K562 (cell line): ENCODE results near the gene CT45A9. TPM values are rescaled to one million over a fixed set of nuclear protein-coding genes. Genes with fewer than 3 reads are reported as not detected.
A peak's percentile ranks its signal among the peaks of the same experiment; 100 is the strongest.
"Not testable (repeated sequence)": the region's sequence is repeated elsewhere in the genome, so short reads cannot be mapped to it uniquely, and the experiment has no call there.

Experiments
- ATAC-seq: fragments of 200-7000 bp; cut with Tn5 transposase; 3 replicates; pipeline ENCODE4 v1.9.1; 2020; ENCODE audit warnings: moderate library complexity
- Bru-seq: library from RNA; stranded (reverse); fragments of 400-500 nt; gene quantifications from one replicate; lab custom pipeline; 2021; lab: Mats Ljungman, UMichigan
- BruChase-seq, 2 experiments: library from RNA; stranded (reverse); fragments of 400-500 nt; gene quantifications; one replicate each; lab custom pipeline; 2021; lab: Mats Ljungman, UMichigan
- BruUV-seq: library from RNA; stranded (reverse); fragments of 400-500 nt; replicated peaks from 2 replicates; lab custom pipeline; 2021; lab: Mats Ljungman, UMichigan
- CTCF ChIA-PET: fragments of 300-600 bp; formaldehyde crosslinking; extraction: SDS; loops from one replicate; lab custom pipeline; 2021; ENCODE audit warnings: low intra/inter-chr PET ratio; lab: Yijun Ruan, JAX
- POLR2A ChIA-PET: fragments of 300-600, 350-650 bp; sonication (Branson Sonifier 250); formaldehyde crosslinking; extraction: SDS; loops from one replicate; lab custom pipeline; 2021; ENCODE audit warnings: antibody characterized with exemption, inconsistent platforms; lab: Yijun Ruan, JAX
- DNase-seq, 4 experiments: peaks; one replicate each; pipeline versions ENCODE4 v3.0.0 to v3.0.0-alpha.2; 2011 to 2018; ENCODE audit warnings: low spot score in 3 of 4, mixed read lengths in 3 of 4; ENCODE audit errors: extremely low read depth in 1 of 4
- FAIRE-seq: peaks from 2 replicates; lab custom pipeline; 2011; peaks lifted over from hg19 to GRCh38; lab: Jason Lieb, UNC
- H2AFZ ChIP-seq: 2 replicates; pipeline ENCODE4 v1.6.0; 2011; ENCODE audit warnings: low read depth, low read length, control low read depth, inconsistent platforms
- H3K27ac ChIP-seq: fragments of 200-600 bp; 3 replicates; pipeline ENCODE4 v1.8.0; 2011; ENCODE audit warnings: low read depth, mild to moderate bottlenecking, control low read depth, inconsistent platforms, low read length, moderate library complexity, mixed read lengths; ENCODE audit errors: extremely low read depth
- H3K27me3 ChIP-seq, 2 experiments: fragments of 300-600 bp in 1 of 2; 2 replicates in 1 of 2; 3 replicates in 1 of 2; pipeline versions ENCODE4 v1.6.0 to v1.8.0; 2011; ENCODE audit warnings: inconsistent platforms in 2 of 2, low read length in 2 of 2, mild to moderate bottlenecking in 1 of 2, mixed read lengths in 1 of 2, moderate library complexity in 1 of 2; ENCODE audit not compliant: control insufficient read depth in 2 of 2, insufficient read depth in 2 of 2
- H3K36me3 ChIP-seq: fragments of 300-600 bp; 3 replicates; pipeline ENCODE4 v1.8.0; 2011; ENCODE audit warnings: mild to moderate bottlenecking, low read length, inconsistent platforms; ENCODE audit not compliant: control insufficient read depth, insufficient read depth
- H3K4me1 ChIP-seq, 2 experiments: fragments of 200-600 bp in 1 of 2; replicated peaks in 1 of 2; 2 replicates in 1 of 2; 3 replicates in 1 of 2; pipeline versions ENCODE4 v1.5.1 to v1.8.0; 2011; ENCODE audit warnings: inconsistent platforms in 2 of 2, low read length in 2 of 2, mild to moderate bottlenecking in 1 of 2, mixed read lengths in 1 of 2, moderate library complexity in 1 of 2; ENCODE audit not compliant: control insufficient read depth in 2 of 2, insufficient read depth in 2 of 2
- H3K4me2 ChIP-seq: 2 replicates; pipeline ENCODE4 v1.6.1; 2011; ENCODE audit warnings: low read length, control low read depth, inconsistent platforms, mixed read lengths; ENCODE audit not compliant: insufficient read depth
- H3K4me3 ChIP-seq: fragments of 200-600 bp; sonication (generic), shearing (Covaris generic); 2 replicates; pipeline ENCODE4 v1.5.1; 2016; ENCODE audit warnings: control low read depth, inconsistent platforms
- H3K79me2 ChIP-seq: fragments of 200-600 bp; 3 replicates; pipeline ENCODE4 v1.8.0; 2011; ENCODE audit warnings: low read length, inconsistent platforms; ENCODE audit not compliant: control insufficient read depth, insufficient read depth
- H3K9ac ChIP-seq, 2 experiments: 2 replicates each; pipeline versions ENCODE4 v1.6.0 to v1.6.1; 2011; ENCODE audit warnings: low read depth in 2 of 2, low read length in 2 of 2, control low read depth in 1 of 2, inconsistent platforms in 1 of 2, mild to moderate bottlenecking in 1 of 2, mixed read lengths in 1 of 2; ENCODE audit not compliant: insufficient read depth in 1 of 2
- H3K9me1 ChIP-seq: one replicate; pipeline ENCODE4 v1.6.0; 2011; ENCODE audit warnings: inconsistent platforms, mild to moderate bottlenecking, low read length, moderate library complexity; ENCODE audit not compliant: control insufficient read depth, insufficient read depth
- H3K9me3 ChIP-seq: replicated peaks from 2 replicates; pipeline ENCODE4 v1.5.1; 2011; ENCODE audit warnings: low read depth, low read length, inconsistent platforms; ENCODE audit not compliant: control insufficient read depth, insufficient read depth
- H4K20me1 ChIP-seq: replicated peaks from 2 replicates; pipeline ENCODE4 v1.6.1; 2011; ENCODE audit warnings: low read length, inconsistent platforms, mixed read lengths; ENCODE audit not compliant: control insufficient read depth, insufficient read depth
- WGBS: fragments of 100-300 bp; shearing (Covaris generic); methylation state at CpG from one replicate; pipeline ENCODE4 v1.1.6; 2016; ENCODE audit warnings: low coverage, mixed read lengths; ENCODE audit not compliant: insufficient coverage; ENCODE audit errors: missing lambda C conversion rate; 5-methylcytosine and 5-hydroxymethylcytosine counted together
- in situ Hi-C: fragments of 300-500 bp; cut with MboI; formaldehyde crosslinking; loops from 4 replicates; pipeline ENCODE4 v1.15.0; 2018; ENCODE audit warnings: inconsistent platforms, mixed read lengths
- intact Hi-C: fragments of 100-400 bp; cut with micrococcal nuclease; formaldehyde crosslinking; loops from 2 replicates; pipeline ENCODE4 v1.14.2; 2022
- long read RNA-seq, 3 experiments: library from polyadenylated mRNA in 2 of 3; library from RNA in 1 of 3; unstranded in 2 of 3; stranded (forward) in 1 of 3; transcript quantifications; one replicate each; pipeline ENCODE4 v2.0.0, GENCODE V29; 2019 to 2022
- polyA minus RNA-seq, 3 experiments: library from RNA; depleted of rRNA, polyadenylated mRNA; stranded (reverse); fragments of >200 nt; gene quantifications; 2 replicates each; pipeline ENCODE4 v1.2.3, GENCODE V29; 2011
- polyA plus RNA-seq, 8 experiments: library from polyadenylated mRNA; depleted of rRNA in 4 of 8; stranded (reverse) in 5 of 8; unstranded in 3 of 8; fragments of >200 nt; fragmentation: Nextera tagmentation in 2 of 8; fragmentation: Illumina TruSeq in 1 of 8; extraction: Ambion mirVana in 2 of 8; extraction: Trizol in 1 of 8; gene quantifications; 2 replicates each; pipeline versions ENCODE4 v1.2.1 to v1.2.3, GENCODE V29; 2011 to 2014; ENCODE audit warnings: inconsistent platforms in 1 of 8, missing spikeins in 1 of 8
- total RNA-seq, 7 experiments: library from RNA; depleted of rRNA in 6 of 7; stranded (reverse); fragments of >200 nt in 6 of 7; fragmentation: Illumina TruSeq in 2 of 7; extraction: Trizol in 2 of 7; gene quantifications; 2 replicates each; pipeline versions ENCODE4 v1.2.1 to v1.2.3, GENCODE V29; 2011 to 2021; ENCODE audit warnings: low replicate concordance in 1 of 7

CT45A9 gene
- total RNA-seq (2011; cell fraction: chromatin; rRNA removed; ENCODE audit: low replicate concordance): not detected in 2 replicates
- not detected in 2 replicates for total RNA-seq (2011; cell fraction: nucleolus; rRNA removed)
- total RNA-seq (2011; cell fraction: nucleoplasm; rRNA removed): not detected in 2 replicates
- 6.6 and 9.8 TPM in 2 replicates for total RNA-seq (2014; rRNA removed)
- 6.5 and 6.7 TPM in 2 replicates for total RNA-seq (2014; rRNA removed; fragmentation: Illumina TruSeq; extraction: Trizol)
- not detected in 2 replicates for total RNA-seq (2015; rRNA removed; fragmentation: Illumina TruSeq; extraction: Trizol)
- 27.7 and 30.0 TPM in 2 replicates for total RNA-seq (2021)
- not detected in 2 replicates for polyA plus RNA-seq (2011; rRNA removed)
- not detected in 2 replicates for polyA plus RNA-seq (2011; cell fraction: cytosol; rRNA removed)
- 0.34 TPM in 1 of 2 replicates, not detected in the other for polyA plus RNA-seq (2011; cell fraction: nucleus; rRNA removed)
- 0.60 and 5.7 TPM in 2 replicates for polyA plus RNA-seq (2012)
- not detected in 2 replicates for polyA plus RNA-seq (2014; fragmentation: Illumina TruSeq; extraction: Trizol)
- 10 to 100 TPM in 1 of 2 experiments, 1 to 10 TPM in 1; 9.6 to 10.9 TPM for polyA plus RNA-seq (2014; fragmentation: Nextera tagmentation; extraction: Ambion mirVana)
- not detected in 2 replicates for polyA plus RNA-seq (2014; rRNA removed)
- polyA minus RNA-seq (2011; rRNA and poly(A)+ RNA removed): 37.5 and 57.3 TPM in 2 replicates
- 13.3 TPM in 1 of 2 replicates, not detected in the other for polyA minus RNA-seq (2011; cell fraction: cytosol; rRNA and poly(A)+ RNA removed)
- polyA minus RNA-seq (2011; cell fraction: nucleus; rRNA and poly(A)+ RNA removed): 3.6 TPM in 1 of 2 replicates, not detected in the other
- Bru-seq, nascent RNA: percentile 25 among the genes with signal in this experiment
- percentile 27 among the genes with signal in this experiment for BruChase-seq, experiment 1, labeled RNA remaining after a 2-hour chase
- BruChase-seq, experiment 2, labeled RNA remaining after a 6-hour chase: percentile 27 among the genes with signal in this experiment
- long read RNA-seq, experiment 1, partial matches to known transcripts: 2 of 3 reads
- long read RNA-seq, experiment 1, other reads (novel, unspliced or antisense): 0 of 3 reads
- long read RNA-seq, experiment 2: 0 reads
- long read RNA-seq, experiment 3: 0 reads

GRCh38 chrX:135871712-135872111 lies at the start of gene CT45A9:
CT45A9 (minus strand) TSS chrX:135871812; CDS start chrX:135868061, 3,751 bp downstream.
- ATAC-seq, H3K9me3 ChIP-seq, H3K36me3 ChIP-seq, H3K4me2 ChIP-seq, H3K79me2 ChIP-seq, BruUV-seq, H3K9me1 ChIP-seq, H3K9ac ChIP-seq, H2AFZ ChIP-seq, FAIRE-seq, in situ Hi-C loops, POLR2A ChIA-PET, H4K20me1 ChIP-seq, intact Hi-C loops, H3K27me3 ChIP-seq, H3K4me1 ChIP-seq, H3K4me3 ChIP-seq, DNase-seq, CTCF ChIA-PET, H3K27ac ChIP-seq: not testable (repeated sequence)
- no CpG with 5 or more reads among the region's 17 CpGs for WGBS

GRCh38 chrX:135920516-135920915 lies 48.9 kb upstream of the CT45A9 start:
- H3K36me3 ChIP-seq, H4K20me1 ChIP-seq, H3K4me3 ChIP-seq, CTCF ChIA-PET, H3K27me3 ChIP-seq, FAIRE-seq, in situ Hi-C loops, ATAC-seq, H3K79me2 ChIP-seq, intact Hi-C loops, H2AFZ ChIP-seq, H3K4me1 ChIP-seq, DNase-seq, H3K27ac ChIP-seq, H3K9me1 ChIP-seq, H3K9ac ChIP-seq, H3K9me3 ChIP-seq, BruUV-seq, H3K4me2 ChIP-seq: not testable (repeated sequence)
- WGBS: 0% methylated on average over 1 of the region's 1 CpG
- POLR2A ChIA-PET: interaction anchor here (1.7 kb wide), 1 partner anchor 13 kb away, joined by 7 read pairs; no protein-coding TSS in a partner anchor
